ENCODE measurements around the gene PTOV1.

DNA sequence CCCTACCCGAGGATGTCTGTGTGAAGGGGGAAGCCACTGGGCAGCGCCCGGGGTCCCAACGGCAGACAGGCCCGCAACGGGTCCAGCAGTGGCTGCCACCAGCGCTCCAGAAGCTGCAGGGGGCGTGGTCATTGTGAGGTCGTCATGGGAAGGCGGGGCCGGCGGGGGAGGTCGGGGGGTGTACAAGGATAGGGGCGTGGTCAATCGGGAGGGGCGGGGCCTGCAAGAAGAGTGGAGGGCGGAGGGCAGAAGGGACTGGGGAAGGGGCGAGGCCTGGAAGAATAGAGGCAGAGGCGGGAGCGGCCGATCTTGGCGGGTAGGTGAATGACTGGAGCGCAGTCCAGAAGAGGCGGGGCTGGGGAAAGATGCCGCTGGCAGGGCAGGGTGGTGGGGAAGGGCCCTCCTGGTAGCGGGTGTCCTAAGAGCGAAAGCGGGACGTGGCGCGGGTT is 42.2 kb upstream of the PTOV1 start:
- TF ChIP-seq POLR2AphosphoS5 (IDR thresholded peaks at IDR 0.05) (peak; percentile 71 to 85 (median 76)), CTCF (IDR thresholded peaks at IDR 0.05) (no peak)
